Endothelial cell of umbilical vein (primary cell): ENCODE data around the gene PCSK9. TPM values are rescaled to one million over a fixed set of nuclear protein-coding genes. Genes with fewer than 3 reads are reported as not detected.

Experiments used
- BruUV-seq: library from RNA; stranded (reverse); fragments of 400-500 nt; replicated peaks from 2 replicates; lab custom pipeline; 2021; lab: Mats Ljungman, UMichigan
- CTCF ChIA-PET: fragments of 300-600, 350-600 bp; sonication (Branson Sonifier 250); formaldehyde crosslinking; loops from one replicate; lab custom pipeline; 2021; ENCODE audit warnings: antibody characterized with exemption, inconsistent platforms; lab: Charles Lee
- POLR2A ChIA-PET: fragments of 300-600, 350-600 bp; sonication (Branson Sonifier 250); formaldehyde crosslinking; loops from one replicate; lab custom pipeline; 2021; ENCODE audit warnings: antibody characterized with exemption, inconsistent platforms; lab: Charles Lee
- DNase-seq: peaks from one replicate; pipeline ENCODE4 v3.0.0-alpha.2; 2011; ENCODE audit warnings: low read depth, low spot score
- FAIRE-seq: peaks from 2 replicates; lab custom pipeline; 2011; peaks lifted over from hg19 to GRCh38; lab: Jason Lieb, UNC
- H2AFZ ChIP-seq: 2 replicates; pipeline ENCODE4 v1.6.0; 2012; ENCODE audit warnings: low read depth, low read length, control low read depth, inconsistent platforms
- H3K27ac ChIP-seq: 2 replicates; pipeline ENCODE4 v1.5.1; 2011; ENCODE audit warnings: low read depth, mild to moderate bottlenecking, control low read depth, low read length, moderate library complexity; ENCODE audit not compliant: insufficient read depth
- H3K27me3 ChIP-seq, 2 experiments: 2 replicates each; pipeline versions ENCODE4 v1.6.0 to v1.6.1; 2011; ENCODE audit warnings: low read length in 2 of 2, mixed read lengths in 1 of 2; ENCODE audit not compliant: control insufficient read depth in 2 of 2, insufficient read depth in 2 of 2
- H3K36me3 ChIP-seq, 2 experiments: 2 replicates in 1 of 2; 3 replicates in 1 of 2; pipeline ENCODE4 v1.5.1; 2011; ENCODE audit warnings: low read length in 2 of 2, mild to moderate bottlenecking in 1 of 2, moderate library complexity in 1 of 2; ENCODE audit not compliant: control insufficient read depth in 2 of 2, insufficient read depth in 2 of 2; ENCODE audit errors: extremely low read depth in 1 of 2
- H3K4me1 ChIP-seq: 3 replicates; pipeline ENCODE4 v1.5.1; 2011; ENCODE audit warnings: mild to moderate bottlenecking, low read length; ENCODE audit not compliant: control insufficient read depth, insufficient read depth; ENCODE audit errors: extremely low read depth
- H3K4me2 ChIP-seq: 2 replicates; pipeline ENCODE4 v1.6.1; 2011; ENCODE audit warnings: low read length, control low read depth, mixed read lengths; ENCODE audit not compliant: insufficient read depth
- H3K4me3 ChIP-seq, 3 experiments: fragments of 200-600 bp in 1 of 3; sonication (generic), shearing (Covaris generic) in 1 of 3; replicated peaks in 1 of 3; 2 replicates each; pipeline ENCODE4 v1.5.1; 2011 to 2016; ENCODE audit warnings: control low read depth in 3 of 3, low read length in 3 of 3, mild to moderate bottlenecking in 2 of 3, inconsistent platforms in 1 of 3, low read depth in 1 of 3, moderate library complexity in 1 of 3; ENCODE audit not compliant: insufficient read depth in 1 of 3
- H3K79me2 ChIP-seq: 2 replicates; pipeline ENCODE4 v1.6.0; 2012; ENCODE audit warnings: low read length, inconsistent platforms; ENCODE audit not compliant: control insufficient read depth, insufficient read depth
- H3K9ac ChIP-seq: replicated peaks from 2 replicates; pipeline ENCODE3; 2011; ENCODE audit warnings: low read length, control low read depth; ENCODE audit not compliant: insufficient read depth; ENCODE audit errors: extremely low read depth
- H3K9me1 ChIP-seq: replicated peaks from 3 replicates; pipeline ENCODE4 v1.6.0; 2011; ENCODE audit warnings: mild to moderate bottlenecking, low read length; ENCODE audit not compliant: control insufficient read depth, insufficient read depth; ENCODE audit errors: extremely low read depth
- H3K9me3 ChIP-seq: replicated peaks from 2 replicates; pipeline ENCODE4 v1.5.1; 2012; ENCODE audit warnings: low read length, inconsistent platforms; ENCODE audit not compliant: control insufficient read depth, insufficient read depth
- H4K20me1 ChIP-seq: replicated peaks from 2 replicates; pipeline ENCODE3; 2011; ENCODE audit warnings: mild to moderate bottlenecking, low read length; ENCODE audit not compliant: control insufficient read depth, insufficient read depth; ENCODE audit errors: extremely low read depth
- EZH2 ChIP-seq: IDR thresholded peaks from 2 replicates; pipeline ENCODE4 v1.6.1; 2012; ENCODE audit warnings: borderline replicate concordance, low read depth, mild to moderate bottlenecking, moderate library complexity, low read length, inconsistent platforms; ENCODE audit not compliant: severe bottlenecking
- FOS ChIP-seq: IDR thresholded peaks from 2 replicates; pipeline ENCODE4 v1.6.1; 2011; ENCODE audit warnings: mild to moderate bottlenecking, low read length, moderate library complexity, borderline replicate concordance; ENCODE audit not compliant: insufficient read depth
- GATA2 ChIP-seq: IDR thresholded peaks from 2 replicates; pipeline ENCODE4 v1.7.0; 2011; ENCODE audit warnings: low read depth, mild to moderate bottlenecking, moderate library complexity, mixed read lengths, low read length; ENCODE audit not compliant: insufficient read length, insufficient read depth
- JUN ChIP-seq: IDR thresholded peaks from 2 replicates; pipeline ENCODE4 v1.6.1; 2011; ENCODE audit warnings: borderline replicate concordance, low read depth; ENCODE audit not compliant: insufficient read length, insufficient read depth
- MYC ChIP-seq: IDR thresholded peaks from one replicate; pipeline ENCODE4 v1.6.1; 2011; ENCODE audit warnings: mild to moderate bottlenecking, low read depth, low read length
- POLR2A ChIP-seq: IDR thresholded peaks from 2 replicates; pipeline ENCODE4 v1.6.1; 2012; ENCODE audit warnings: low read depth, mild to moderate bottlenecking, control low read depth, low read length
- POLR2AphosphoS5 ChIP-seq: IDR thresholded peaks from 2 replicates; pipeline ENCODE4 v1.6.1; 2012; ENCODE audit warnings: low read depth, mild to moderate bottlenecking, control low read depth, low read length, moderate library complexity; ENCODE audit not compliant: insufficient read depth
- dilution Hi-C: fragments of 300-500 bp; cut with MboI; formaldehyde crosslinking; loops from one replicate; pipeline ENCODE4 v1.15.0; 2019; ENCODE audit warnings: low sequenced_read_pairs; ENCODE audit not compliant: extremely low pct_ligation_motif_present
- intact Hi-C: fragments of 100-400 bp; cut with micrococcal nuclease; formaldehyde crosslinking; loops from one replicate; pipeline ENCODE4 v1.10.0; 2022
- polyA plus RNA-seq, 4 experiments: library from polyadenylated mRNA; depleted of rRNA in 3 of 4; stranded (reverse) in 3 of 4; unstranded in 1 of 4; fragments of >200 nt; gene quantifications; 2 replicates each; pipeline versions ENCODE4 v1.2.1 to v1.2.3, GENCODE V29; 2011 to 2012; ENCODE audit warnings: missing spikeins in 1 of 4
- total RNA-seq: library from RNA; stranded (reverse); gene quantifications from 2 replicates; pipeline ENCODE4 v1.2.3, GENCODE V29; 2021
- TF ChIP-seq, protein P1 (sequence below): IDR thresholded peaks from 2 replicates; pipeline ENCODE4 v1.6.1; 2011; ENCODE audit not compliant: insufficient read depth, insufficient read length
- TF ChIP-seq, protein P2 (sequence below), 2 donors: IDR thresholded peaks; 1 replicate in 1 of 2; 2 replicates in 1 of 2; pipeline ENCODE4 v1.5.1; 2011; ENCODE audit warnings: low read length in 2 of 2, mild to moderate bottlenecking in 2 of 2, moderate library complexity in 2 of 2, control low read depth in 1 of 2, inconsistent platforms in 1 of 2, low read depth in 1 of 2; ENCODE audit not compliant: insufficient read depth in 1 of 2; ENCODE audit errors: extremely low read depth in 1 of 2

The PCSK9 gene
- total and polyA plus RNA-seq, 2 donors (not counting 3 experiments of a cell fraction or from before 2014, with no cell fraction given), result 0.17 to 0.35 TPM

DNA sequence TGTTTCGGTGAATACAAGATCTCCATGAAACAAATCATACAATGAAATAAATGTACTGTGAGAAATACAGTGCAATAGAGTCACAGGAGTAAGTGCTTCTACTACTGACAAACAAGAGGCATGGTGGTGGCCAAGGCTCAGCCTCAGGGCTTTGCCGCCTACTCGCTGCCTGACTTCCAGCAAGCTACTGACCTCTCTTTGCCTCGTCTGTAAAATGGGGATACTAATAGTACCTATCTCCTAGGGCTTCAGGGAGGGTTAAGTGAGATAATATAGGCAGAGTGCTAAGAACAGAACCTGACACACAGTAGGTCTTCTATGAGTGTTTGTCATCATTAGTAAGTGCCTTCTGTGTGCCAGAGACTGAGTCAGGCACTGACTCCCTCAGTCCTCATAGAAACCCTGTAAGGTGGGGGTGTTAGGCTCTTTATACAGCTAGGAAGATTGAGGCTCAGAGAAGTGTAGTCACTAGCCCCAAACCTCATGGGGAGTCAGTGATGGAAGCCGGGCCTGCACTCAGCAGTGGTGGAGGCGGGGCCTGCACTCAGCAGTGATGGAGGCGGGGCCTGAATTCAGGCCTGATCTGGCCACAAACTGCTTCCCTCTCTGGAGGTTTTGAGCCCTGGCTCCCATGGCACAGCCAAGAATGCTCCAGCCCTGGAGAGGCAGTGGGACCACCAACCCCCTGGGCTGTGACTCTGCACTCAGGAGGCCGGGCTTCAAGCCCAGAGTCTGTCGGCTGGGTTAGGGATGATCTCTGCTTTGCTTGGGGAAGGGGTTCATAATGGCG, 33.8 kb upstream of the PCSK9 start:
- TF ChIP-seq FOS (no peak), POLR2A (no peak), JUN (no peak), POLR2AphosphoS5 (no peak), GATA2 (no peak), EZH2 (no peak), MYC (no peak)
- TF ChIP-seq, protein P1, sequence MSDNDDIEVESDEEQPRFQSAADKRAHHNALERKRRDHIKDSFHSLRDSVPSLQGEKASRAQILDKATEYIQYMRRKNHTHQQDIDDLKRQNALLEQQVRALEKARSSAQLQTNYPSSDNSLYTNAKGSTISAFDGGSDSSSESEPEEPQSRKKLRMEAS, result no peak
- TF ChIP-seq, protein P2, sequence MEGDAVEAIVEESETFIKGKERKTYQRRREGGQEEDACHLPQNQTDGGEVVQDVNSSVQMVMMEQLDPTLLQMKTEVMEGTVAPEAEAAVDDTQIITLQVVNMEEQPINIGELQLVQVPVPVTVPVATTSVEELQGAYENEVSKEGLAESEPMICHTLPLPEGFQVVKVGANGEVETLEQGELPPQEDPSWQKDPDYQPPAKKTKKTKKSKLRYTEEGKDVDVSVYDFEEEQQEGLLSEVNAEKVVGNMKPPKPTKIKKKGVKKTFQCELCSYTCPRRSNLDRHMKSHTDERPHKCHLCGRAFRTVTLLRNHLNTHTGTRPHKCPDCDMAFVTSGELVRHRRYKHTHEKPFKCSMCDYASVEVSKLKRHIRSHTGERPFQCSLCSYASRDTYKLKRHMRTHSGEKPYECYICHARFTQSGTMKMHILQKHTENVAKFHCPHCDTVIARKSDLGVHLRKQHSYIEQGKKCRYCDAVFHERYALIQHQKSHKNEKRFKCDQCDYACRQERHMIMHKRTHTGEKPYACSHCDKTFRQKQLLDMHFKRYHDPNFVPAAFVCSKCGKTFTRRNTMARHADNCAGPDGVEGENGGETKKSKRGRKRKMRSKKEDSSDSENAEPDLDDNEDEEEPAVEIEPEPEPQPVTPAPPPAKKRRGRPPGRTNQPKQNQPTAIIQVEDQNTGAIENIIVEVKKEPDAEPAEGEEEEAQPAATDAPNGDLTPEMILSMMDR (IDR thresholded peaks at IDR 0.05; ENCODE audit: extremely low read depth in 1 of 2, insufficient read depth in 1 of 2, low read depth in 1 of 2, low read length in 2 of 2), result no peak
- FAIRE-seq (no peak), DNase-seq (no peak)
- Histone ChIP-seq H4K20me1 (no peaks in the 10 kb centered on the region), H3K9ac (no peak overlapping the region), H3K9me3 (no peaks in the 10 kb centered on the region), H3K9me1 (no peaks in the 10 kb centered on the region), H3K4me2 (no peak overlapping the region), H3K27ac (no peak overlapping the region), H3K27me3 (no peaks in the 10 kb centered on the region), H3K79me2 (no peaks in the 10 kb centered on the region), H3K36me3 (no peaks in the 10 kb centered on the region), H3K4me3 (no peak overlapping the region), H3K4me1 (no peaks in the 10 kb centered on the region), H2AFZ (no peak overlapping the region)
- CTCF ChIA-PET, result interaction anchor here (1.2 to 3.1 kb wide), 2 partner anchors 9 to 60 kb away, joined by 6 to 18 read pairs; no protein-coding TSS in a partner anchor
- intact Hi-C loops, result no loop called here
- dilution Hi-C loops, result loop anchor here (10.0 kb wide), 1 partner anchor 71 kb away; no protein-coding TSS in a partner anchor
- POLR2A ChIA-PET, result no interaction called here
- BruUV-seq, result no TSS peak
